ENCODE results near the gene HAGHL. TPM values are rescaled to one million over a fixed set of nuclear protein-coding genes. Genes with fewer than 3 reads are reported as not detected.
"Not testable (repeated sequence)": the region's sequence is repeated elsewhere in the genome, so short reads cannot be mapped to it uniquely, and the experiment has no call there.

HAGHL gene
- total RNA-seq, 1 donor from 2014 or later: 7.4 TPM

DNA sequence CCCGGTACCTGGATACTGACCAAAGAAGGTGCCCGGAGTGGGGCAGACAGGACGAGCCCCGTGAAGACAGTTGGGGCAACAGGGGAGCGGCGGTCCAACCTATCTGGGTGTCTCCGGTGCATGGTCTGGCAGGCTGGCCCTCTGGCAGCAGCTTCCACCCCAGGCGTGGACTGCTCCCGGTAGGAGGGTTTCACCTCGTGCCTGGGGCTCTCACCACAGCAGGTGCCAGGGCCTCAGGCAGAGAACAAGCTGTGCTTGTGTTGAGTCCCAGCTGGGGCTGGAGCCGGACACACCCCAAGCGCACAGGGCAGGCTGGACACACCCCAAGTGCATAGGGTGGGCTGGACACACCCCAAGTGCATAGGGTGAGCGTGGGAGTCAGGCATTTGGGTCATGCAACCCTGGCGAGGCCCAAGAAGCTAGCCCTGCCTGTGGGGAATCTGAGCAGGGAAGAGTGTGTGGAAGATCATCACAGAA, 19.8 kb upstream of the HAGHL start:
- DNase-seq (ENCODE audit: low spot score): no peak

GRCh38 chr16:708019-708418, 18.9 kb upstream of the HAGHL start:
- DNase-seq (ENCODE audit: low spot score): no peak

GRCh38 chr16:708959-709358, 17.9 kb upstream of the HAGHL start:
- no peak for DNase-seq (ENCODE audit: low spot score)

- no peak for DNase-seq (ENCODE audit: low spot score)
These were observed 17.1 kb upstream of the HAGHL start for GRCh38 chr16:709566-710499.

GRCh38 chr16:710500-711075, 16.3 kb upstream of the HAGHL start:
- no peak for DNase-seq (ENCODE audit: low spot score)

GRCh38 chr16:711084-711483, 15.8 kb upstream of the HAGHL start:
- no peak for DNase-seq (ENCODE audit: low spot score)

DNA sequence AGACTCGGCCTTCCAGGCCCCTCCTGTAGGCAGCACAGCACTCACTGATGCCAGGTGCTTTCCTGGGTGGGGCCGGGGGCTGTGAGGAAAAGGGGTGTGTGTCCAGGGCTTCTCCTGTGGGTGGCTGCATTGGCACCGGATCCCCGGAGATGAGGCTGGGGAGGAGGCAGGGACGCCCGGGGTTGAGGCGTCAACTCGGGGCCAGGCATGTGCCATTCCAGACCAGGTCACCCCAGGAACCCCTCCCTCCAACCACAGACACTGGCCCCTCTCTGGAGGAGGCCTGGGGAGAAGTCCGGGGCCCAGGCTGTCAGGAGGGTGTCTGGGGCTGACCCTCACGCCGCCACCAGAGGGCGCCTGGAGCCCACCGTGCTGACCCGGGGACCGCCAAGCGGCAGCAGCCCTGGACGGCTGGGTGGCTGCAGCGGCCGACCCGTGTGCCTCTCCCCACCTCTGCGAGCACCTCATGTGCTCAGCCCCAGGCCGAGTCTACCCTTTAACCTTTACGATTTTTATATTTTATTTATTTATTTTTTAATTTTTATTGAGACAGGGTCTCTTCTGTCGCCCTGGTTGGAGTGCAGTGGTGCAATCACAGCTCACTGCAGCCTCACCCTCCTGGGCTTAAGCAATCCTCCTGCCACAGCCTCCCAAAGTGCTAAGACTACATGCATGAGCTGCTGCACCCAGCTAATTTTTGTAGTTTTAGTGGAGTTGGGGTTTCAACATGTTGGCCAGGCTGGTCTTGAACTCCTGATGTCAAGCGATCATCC, 15.2 kb upstream of the HAGHL start:
- peak; percentile 94 for DNase-seq (ENCODE audit: low spot score)

- DNase-seq (ENCODE audit: low spot score): not testable (repeated sequence)
These were observed 14.1 kb upstream of the HAGHL start for GRCh38 chr16:712740-713250.

- DNase-seq (ENCODE audit: low spot score): no peak
These were observed 12.8 kb upstream of the HAGHL start for GRCh38 chr16:714079-714478.

DNA sequence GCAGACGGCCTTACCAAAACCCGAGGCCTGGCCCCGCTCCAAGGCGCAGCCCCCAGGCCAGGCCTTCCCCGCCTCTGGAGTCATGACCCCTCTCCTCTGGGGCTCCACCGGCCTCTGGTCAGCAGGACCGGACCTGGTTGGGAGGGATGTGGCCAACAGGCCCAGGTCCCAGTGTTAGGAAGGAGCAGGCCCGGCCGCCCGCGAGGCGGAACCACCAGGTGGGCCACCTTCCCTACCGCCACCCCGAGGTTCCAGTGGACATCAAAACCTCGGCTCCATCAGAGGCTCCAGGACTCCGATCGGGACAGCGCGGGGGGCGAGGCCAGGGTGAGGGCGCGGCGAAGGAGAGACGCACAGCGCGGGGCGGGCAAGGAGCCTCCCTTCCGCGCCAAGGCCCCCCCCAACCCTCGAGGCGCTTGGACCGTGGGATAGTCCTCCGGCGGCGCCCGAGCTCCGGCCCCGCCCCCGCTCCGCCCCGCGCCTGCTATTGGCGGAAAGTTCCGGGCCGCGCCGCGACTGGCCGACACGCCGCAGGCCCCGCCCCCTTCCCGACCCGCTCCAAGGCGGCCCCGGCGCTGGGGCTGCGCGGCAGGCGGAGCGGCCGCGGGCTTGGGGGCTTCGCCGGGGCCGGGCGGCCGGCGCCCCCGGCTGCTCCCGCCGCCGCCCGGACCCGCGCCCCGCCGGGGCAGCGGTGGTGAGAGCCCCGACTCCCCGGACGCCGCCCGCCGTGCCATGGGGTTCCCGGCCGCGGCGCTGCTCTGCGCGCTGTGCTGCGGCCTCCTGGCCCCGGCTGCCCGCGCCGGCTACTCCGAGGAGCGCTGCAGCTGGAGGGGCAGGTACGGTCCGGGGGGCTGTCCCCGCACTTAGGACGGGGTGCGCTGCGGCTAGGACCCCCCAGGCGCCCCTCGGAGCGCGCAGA, 12.1 kb upstream of the HAGHL start, which contains the start of gene METRN:
Gene METRN (plus strand): TSS at position 561 of the 919 bp plus-strand sequence. CDS start 172 bp downstream, at position 733.
- DNase-seq (ENCODE audit: low spot score): peak; percentile 97

GRCh38 chr16:715477-716199, 11.3 kb upstream of the HAGHL start:
- DNase-seq (ENCODE audit: low spot score): no peak

DNA sequence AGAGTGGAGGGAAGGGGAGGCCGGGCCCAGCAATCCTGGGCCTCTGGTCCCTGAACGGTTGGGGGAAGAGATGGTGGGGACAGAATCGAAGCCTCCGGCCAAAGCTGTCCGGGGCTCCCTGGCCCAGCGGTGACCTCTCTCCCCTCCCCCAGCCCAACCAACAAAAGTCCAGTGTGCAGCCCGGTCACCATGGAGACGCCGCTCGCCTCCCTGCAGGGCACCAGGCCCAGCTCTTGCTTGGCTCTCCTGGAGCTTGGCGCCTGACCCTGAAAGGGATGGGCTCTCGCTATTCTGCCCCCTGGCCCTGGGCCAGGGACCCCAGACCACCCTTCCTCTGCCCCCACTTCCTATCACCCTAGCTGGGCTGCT, 10.7 kb upstream of the HAGHL start:
- no peak for DNase-seq (ENCODE audit: low spot score)

- no peak for DNase-seq (ENCODE audit: low spot score)
These were observed 10.1 kb upstream of the HAGHL start for GRCh38 chr16:716768-717325.

DNA sequence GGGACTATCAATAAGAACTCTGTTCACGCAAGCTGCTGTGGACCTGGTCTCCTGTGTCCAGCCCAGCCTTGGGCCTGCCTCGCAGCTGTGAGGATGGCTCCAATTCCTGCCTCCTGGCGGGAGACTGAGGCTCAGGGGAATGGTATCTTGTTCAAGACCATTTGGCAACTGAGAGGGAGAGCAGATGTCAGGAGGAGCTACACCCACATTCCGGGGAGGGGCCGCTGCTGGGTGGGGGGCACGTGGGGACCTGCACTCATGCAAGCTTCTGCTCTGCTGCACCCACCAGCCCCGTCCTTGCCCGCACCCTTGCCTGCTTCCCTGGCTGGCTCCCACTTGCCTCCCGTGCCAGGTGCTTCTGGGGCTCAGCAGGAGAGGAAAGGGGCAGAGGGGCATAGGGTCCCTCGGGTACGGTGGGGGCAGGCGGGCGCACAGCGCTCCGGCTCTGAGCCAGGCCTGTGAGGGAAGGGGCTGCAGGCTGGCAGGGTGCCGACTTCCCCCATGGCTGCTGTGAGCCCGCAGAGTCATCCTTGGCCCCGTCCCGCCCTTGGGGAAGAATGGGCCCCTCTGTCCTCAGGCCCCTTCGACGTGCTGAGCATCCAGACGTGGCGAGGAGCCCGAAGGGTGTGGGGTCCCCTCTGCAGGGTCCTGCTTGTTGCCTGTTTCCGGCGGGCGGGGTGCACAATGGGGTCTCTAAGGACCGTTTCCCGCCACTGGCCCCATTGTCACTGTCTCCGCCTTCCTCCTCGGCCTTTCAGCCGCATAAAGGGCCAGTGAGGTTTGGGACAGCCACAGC, 9.3 kb upstream of the HAGHL start:
- DNase-seq (ENCODE audit: low spot score): no peak

DNA sequence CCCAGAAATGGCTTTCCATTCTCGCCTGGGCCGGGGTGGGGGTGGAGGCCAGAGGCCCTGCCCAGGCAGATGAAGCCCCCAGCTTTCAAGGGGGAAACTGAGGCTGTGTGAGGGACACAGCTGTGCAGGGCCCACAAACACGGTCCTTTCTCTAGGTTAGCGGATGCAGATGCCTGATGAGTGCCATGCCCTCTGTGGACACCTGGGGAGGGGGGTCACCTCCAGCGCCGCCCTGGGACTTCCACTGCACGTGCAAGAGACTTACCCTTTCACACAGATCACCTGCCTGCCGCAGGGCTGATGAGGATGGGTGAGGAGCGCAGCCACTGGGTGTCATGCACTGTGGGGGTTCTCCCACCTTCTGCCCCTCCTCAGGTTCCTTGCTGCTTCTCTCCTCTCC, 8.5 kb upstream of the HAGHL start:
- no peak for DNase-seq (ENCODE audit: low spot score)

- no peak for DNase-seq (ENCODE audit: low spot score)
These were observed 8.0 kb upstream of the HAGHL start for GRCh38 chr16:718922-719321.

DNA sequence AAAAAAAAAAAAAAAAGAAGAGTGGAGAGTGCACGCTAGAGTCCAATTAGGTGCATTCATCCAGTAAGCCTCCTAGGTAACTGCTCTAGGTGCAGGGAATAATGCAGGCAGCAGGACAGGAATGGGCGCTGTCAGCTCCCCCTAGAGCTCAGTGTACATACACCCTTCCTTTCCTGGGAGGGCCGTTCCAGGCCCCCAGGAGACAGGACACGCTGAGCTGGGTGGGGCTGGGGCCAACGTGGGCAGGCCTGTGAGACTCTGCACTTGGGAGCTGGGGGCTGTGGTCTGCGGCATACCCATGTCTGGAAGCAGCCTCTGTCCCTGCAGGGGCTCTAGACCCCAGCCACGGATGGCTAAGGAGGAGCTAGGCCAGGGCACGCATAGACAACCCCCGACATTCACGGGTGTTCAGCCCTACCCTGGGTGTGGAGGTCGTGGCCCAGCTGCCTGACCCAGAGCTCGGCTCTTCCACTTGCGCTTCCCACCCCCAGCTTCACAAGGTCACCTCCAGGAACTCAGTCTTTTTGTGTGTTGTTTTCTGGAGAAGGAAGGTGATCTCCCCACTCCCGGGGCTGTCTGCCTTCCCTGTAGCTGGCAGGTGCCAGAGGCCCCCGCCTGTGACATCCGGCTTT, 7.0 kb upstream of the HAGHL start:
- DNase-seq (ENCODE audit: low spot score): no peak

DNA sequence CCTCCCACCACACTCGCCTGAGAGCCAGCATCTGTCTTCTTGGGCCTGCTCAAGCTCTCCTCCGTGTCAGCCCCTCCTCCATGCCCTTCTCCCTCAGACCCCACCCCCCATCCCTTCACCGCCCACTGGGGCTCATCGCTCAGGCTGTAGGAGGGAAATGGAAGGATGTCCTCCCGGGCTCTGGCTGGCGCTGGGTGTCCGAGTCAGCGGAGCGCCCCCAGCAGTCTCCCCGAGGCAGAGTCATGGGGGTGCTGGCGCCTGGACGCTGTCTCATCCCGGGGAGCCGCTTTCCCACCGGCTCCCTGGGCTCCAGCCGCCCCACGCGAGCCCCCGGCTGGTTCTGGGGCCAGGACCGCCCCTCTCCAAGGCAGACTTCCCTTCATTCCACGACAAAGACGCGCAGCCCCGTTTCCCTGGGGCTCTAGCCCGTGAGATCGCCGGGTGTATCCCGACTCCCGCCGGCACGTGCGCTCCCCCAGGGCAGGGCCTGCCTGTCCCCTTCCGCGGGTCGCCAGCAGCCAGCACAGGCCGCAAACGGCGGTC, 6.4 kb upstream of the HAGHL start:
- no peak for DNase-seq (ENCODE audit: low spot score)

Measured in mesenteric fat pad (tissue), 1 donor.